HepG2 (cell line): Measurements from ENCODE around the gene MAPK12. TPM values are rescaled to one million over a fixed set of nuclear protein-coding genes. Genes with fewer than 3 reads are reported as not detected.
A peak's percentile ranks its signal among the peaks of the same experiment; 100 is the strongest.

Source experiments
- ADNP ChIP-seq: sonication (generic); formaldehyde crosslinking; IDR thresholded peaks from 2 replicates; pipeline ENCODE4 v1.4.0; 2020; ENCODE audit warnings: missing genetic modification reagents
- ARID2 ChIP-seq: sonication (generic); formaldehyde crosslinking; IDR thresholded peaks from 2 replicates; pipeline ENCODE4 v1.8.1; 2022; ENCODE audit warnings: mild to moderate bottlenecking, missing genetic modification reagents, borderline replicate concordance
- GABPA ChIP-seq, 2 experiments: IDR thresholded peaks; 2 replicates each; pipeline ENCODE4 v1.6.1; 2011 to 2016; ENCODE audit warnings: low read depth in 2 of 2, low read length in 1 of 2, missing biosample characterization in 1 of 2, missing genetic modification characterization in 1 of 2
- KLF12 ChIP-seq: sonication (generic); formaldehyde crosslinking; IDR thresholded peaks from 2 replicates; pipeline ENCODE4 v1.4.0; 2020; ENCODE audit warnings: missing genetic modification reagents, borderline replicate concordance
- KMT2B ChIP-seq: IDR thresholded peaks from 2 replicates; pipeline ENCODE4 v1.6.1; 2016; ENCODE audit warnings: missing genetic modification reagents, missing compliant biosample characterization
- SMYD3 ChIP-seq: sonication (generic); formaldehyde crosslinking; IDR thresholded peaks from 2 replicates; pipeline ENCODE4 v1.8.1; 2023; ENCODE audit warnings: mild to moderate bottlenecking, missing genetic modification reagents
- SRSF1 ChIP-seq: fragments of 200-400 bp; formaldehyde crosslinking; optimal IDR thresholded peaks from 2 replicates; pipeline ENCODE3; 2017; ENCODE audit warnings: mild to moderate bottlenecking, low read depth, low read length, moderate library complexity
- ZBTB21 ChIP-seq: sonication (generic); formaldehyde crosslinking; IDR thresholded peaks from 2 replicates; pipeline ENCODE4 v1.4.0; 2020; ENCODE audit warnings: missing genetic modification reagents
- ZBTB8A ChIP-seq: sonication (generic); formaldehyde crosslinking; IDR thresholded peaks from 2 replicates; pipeline ENCODE4 v1.4.0; 2020; ENCODE audit warnings: mild to moderate bottlenecking, low read depth, missing genetic modification reagents, borderline replicate concordance
- ZNF143 ChIP-seq: sonication (generic); formaldehyde crosslinking; IDR thresholded peaks from 2 replicates; pipeline ENCODE4 v1.4.0; 2020; ENCODE audit warnings: missing genetic modification reagents
- ZNF33A ChIP-seq: sonication (generic); formaldehyde crosslinking; IDR thresholded peaks from 2 replicates; pipeline ENCODE4 v1.5.1; 2020; ENCODE audit warnings: missing genetic modification reagents, mild to moderate bottlenecking, moderate library complexity, borderline replicate concordance
- ZNF468 ChIP-seq: sonication (generic); formaldehyde crosslinking; IDR thresholded peaks from 2 replicates; pipeline ENCODE4 v1.8.0; 2022; ENCODE audit warnings: mild to moderate bottlenecking, moderate library complexity, missing genetic modification reagents
- ZNF703 ChIP-seq: sonication (generic); formaldehyde crosslinking; IDR thresholded peaks from 2 replicates; pipeline ENCODE4 v1.5.1; 2020; ENCODE audit warnings: missing genetic modification reagents, mild to moderate bottlenecking, moderate library complexity, borderline replicate concordance
- polyA plus RNA-seq, 8 experiments: library from polyadenylated mRNA; depleted of rRNA in 3 of 8; stranded (reverse) in 7 of 8; unstranded in 1 of 8; fragments of >200 nt; fragmentation: Illumina TruSeq in 4 of 8; extraction: Trizol in 4 of 8; gene quantifications; 2 replicates each; pipeline versions ENCODE4 v1.2.1 to v1.2.3, GENCODE V29; 2011 to 2016; ENCODE audit warnings: low read depth in 4 of 8, missing spikeins in 1 of 8, mixed read lengths in 1 of 8; ENCODE audit not compliant: insufficient read depth in 1 of 8
- total RNA-seq, 5 experiments: library from RNA; depleted of rRNA; stranded (reverse); fragments of >200 nt; fragmentation: Illumina TruSeq; extraction: Trizol; gene quantifications; 2 replicates each; pipeline ENCODE4 v1.2.3, GENCODE V29; 2016; ENCODE audit warnings: low read depth in 1 of 5
- TF ChIP-seq, protein P1 (sequence below): sonication (generic); formaldehyde crosslinking; IDR thresholded peaks from 2 replicates; pipeline ENCODE4 v1.8.0; 2022; ENCODE audit warnings: missing genetic modification reagents, mild to moderate bottlenecking, moderate library complexity, borderline replicate concordance
- TF ChIP-seq, protein P2 (sequence below): IDR thresholded peaks from 2 replicates; pipeline ENCODE4 v1.6.1; 2016; ENCODE audit warnings: control low read depth
- TF ChIP-seq, protein P3 (sequence below): sonication (generic); formaldehyde crosslinking; IDR thresholded peaks from 2 replicates; pipeline ENCODE4 v1.5.0; 2020; ENCODE audit warnings: mild to moderate bottlenecking, low read depth, missing genetic modification reagents, borderline replicate concordance
- TF ChIP-seq, protein P4 (sequence below): sonication (generic); formaldehyde crosslinking; IDR thresholded peaks from 2 replicates; pipeline ENCODE4 v1.8.0; 2023; ENCODE audit warnings: mild to moderate bottlenecking, missing genetic modification reagents
- TF ChIP-seq, protein P5 (sequence below): sonication (generic); formaldehyde crosslinking; IDR thresholded peaks from 2 replicates; pipeline ENCODE4 v1.4.0; 2020; ENCODE audit warnings: missing genetic modification reagents, borderline replicate concordance
- TF ChIP-seq, protein P6 (sequence below): IDR thresholded peaks from 2 replicates; pipeline ENCODE4 v1.6.1; 2016
- TF ChIP-seq, protein P7 (sequence below): sonication (generic); formaldehyde crosslinking; IDR thresholded peaks from 2 replicates; pipeline ENCODE4 v1.5.1; 2020; ENCODE audit warnings: mild to moderate bottlenecking, moderate library complexity, missing genetic modification reagents

Gene MAPK12
- total and polyA plus RNA-seq, 2 of the 13 experiments (the other 11 are each of a cell fraction or from before 2014, with no cell fraction given), result 22.2 to 23.3 TPM

DNA sequence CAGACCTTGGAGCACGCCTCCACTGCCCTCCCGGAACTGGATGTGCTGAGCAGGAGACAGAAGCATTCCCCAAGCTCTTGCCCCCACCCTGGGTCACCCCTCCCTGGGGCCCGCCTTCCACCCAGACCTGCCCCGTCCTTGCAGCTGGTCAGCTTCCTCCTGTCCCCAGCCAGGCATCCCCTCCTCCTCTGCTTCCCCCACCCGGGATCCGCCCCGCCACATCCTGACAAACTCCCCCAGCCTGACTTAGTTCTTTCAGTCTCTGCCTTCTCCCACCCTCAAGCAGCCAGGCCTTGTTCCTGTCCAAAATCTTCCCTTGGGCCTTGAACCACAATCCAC, 47.1 kb upstream of the MAPK12 start (continued):
- TF ChIP-seq, protein P1, sequence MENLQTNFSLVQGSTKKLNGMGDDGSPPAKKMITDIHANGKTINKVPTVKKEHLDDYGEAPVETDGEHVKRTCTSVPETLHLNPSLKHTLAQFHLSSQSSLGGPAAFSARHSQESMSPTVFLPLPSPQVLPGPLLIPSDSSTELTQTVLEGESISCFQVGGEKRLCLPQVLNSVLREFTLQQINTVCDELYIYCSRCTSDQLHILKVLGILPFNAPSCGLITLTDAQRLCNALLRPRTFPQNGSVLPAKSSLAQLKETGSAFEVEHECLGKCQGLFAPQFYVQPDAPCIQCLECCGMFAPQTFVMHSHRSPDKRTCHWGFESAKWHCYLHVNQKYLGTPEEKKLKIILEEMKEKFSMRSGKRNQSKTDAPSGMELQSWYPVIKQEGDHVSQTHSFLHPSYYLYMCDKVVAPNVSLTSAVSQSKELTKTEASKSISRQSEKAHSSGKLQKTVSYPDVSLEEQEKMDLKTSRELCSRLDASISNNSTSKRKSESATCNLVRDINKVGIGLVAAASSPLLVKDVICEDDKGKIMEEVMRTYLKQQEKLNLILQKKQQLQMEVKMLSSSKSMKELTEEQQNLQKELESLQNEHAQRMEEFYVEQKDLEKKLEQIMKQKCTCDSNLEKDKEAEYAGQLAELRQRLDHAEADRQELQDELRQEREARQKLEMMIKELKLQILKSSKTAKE (CRISPR knock-in tag), result peak; percentile 71; the same call in 1 of the 2 replicates
- TF ChIP-seq, protein P2, sequence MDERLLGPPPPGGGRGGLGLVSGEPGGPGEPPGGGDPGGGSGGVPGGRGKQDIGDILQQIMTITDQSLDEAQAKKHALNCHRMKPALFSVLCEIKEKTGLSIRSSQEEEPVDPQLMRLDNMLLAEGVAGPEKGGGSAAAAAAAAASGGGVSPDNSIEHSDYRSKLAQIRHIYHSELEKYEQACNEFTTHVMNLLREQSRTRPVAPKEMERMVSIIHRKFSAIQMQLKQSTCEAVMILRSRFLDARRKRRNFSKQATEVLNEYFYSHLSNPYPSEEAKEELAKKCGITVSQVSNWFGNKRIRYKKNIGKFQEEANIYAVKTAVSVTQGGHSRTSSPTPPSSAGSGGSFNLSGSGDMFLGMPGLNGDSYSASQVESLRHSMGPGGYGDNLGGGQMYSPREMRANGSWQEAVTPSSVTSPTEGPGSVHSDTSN (CRISPR knock-in tag), result no peak
- TF ChIP-seq, protein P3, sequence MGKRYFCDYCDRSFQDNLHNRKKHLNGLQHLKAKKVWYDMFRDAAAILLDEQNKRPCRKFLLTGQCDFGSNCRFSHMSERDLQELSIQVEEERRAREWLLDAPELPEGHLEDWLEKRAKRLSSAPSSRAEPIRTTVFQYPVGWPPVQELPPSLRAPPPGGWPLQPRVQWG (CRISPR knock-in tag), result no peak
- TF ChIP-seq SMYD3 (CRISPR knock-in tag) (no peak), SRSF1 (no peak), KMT2B (CRISPR knock-in tag) (no peak), ZNF703 (no peak), ARID2 (CRISPR knock-in tag) (no peak), ZNF33A (CRISPR knock-in tag) (no peak), ZNF143 (no peak), GABPA (IDR thresholded peaks at IDR 0.05; ENCODE audit: low read depth, low read length) (no peak), GABPA (CRISPR knock-in tag; IDR thresholded peaks at IDR 0.05; ENCODE audit: low read depth) (peak; percentile 35; the same call in 1 of the 2 replicates), ZNF468 (CRISPR knock-in tag) (no peak), ADNP (no peak), KLF12 (CRISPR knock-in tag) (no peak), ZBTB21 (no peak), ZBTB8A (CRISPR knock-in tag) (no peak)
- TF ChIP-seq, protein P4, sequence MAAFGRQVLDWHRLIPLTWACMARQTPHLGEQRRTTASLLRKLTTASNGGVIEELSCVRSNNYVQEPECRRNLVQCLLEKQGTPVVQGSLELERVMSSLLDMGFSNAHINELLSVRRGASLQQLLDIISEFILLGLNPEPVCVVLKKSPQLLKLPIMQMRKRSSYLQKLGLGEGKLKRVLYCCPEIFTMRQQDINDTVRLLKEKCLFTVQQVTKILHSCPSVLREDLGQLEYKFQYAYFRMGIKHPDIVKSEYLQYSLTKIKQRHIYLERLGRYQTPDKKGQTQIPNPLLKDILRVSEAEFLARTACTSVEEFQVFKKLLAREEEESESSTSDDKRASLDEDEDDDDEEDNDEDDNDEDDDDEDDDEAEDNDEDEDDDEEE, result no peak
- TF ChIP-seq, protein P5, sequence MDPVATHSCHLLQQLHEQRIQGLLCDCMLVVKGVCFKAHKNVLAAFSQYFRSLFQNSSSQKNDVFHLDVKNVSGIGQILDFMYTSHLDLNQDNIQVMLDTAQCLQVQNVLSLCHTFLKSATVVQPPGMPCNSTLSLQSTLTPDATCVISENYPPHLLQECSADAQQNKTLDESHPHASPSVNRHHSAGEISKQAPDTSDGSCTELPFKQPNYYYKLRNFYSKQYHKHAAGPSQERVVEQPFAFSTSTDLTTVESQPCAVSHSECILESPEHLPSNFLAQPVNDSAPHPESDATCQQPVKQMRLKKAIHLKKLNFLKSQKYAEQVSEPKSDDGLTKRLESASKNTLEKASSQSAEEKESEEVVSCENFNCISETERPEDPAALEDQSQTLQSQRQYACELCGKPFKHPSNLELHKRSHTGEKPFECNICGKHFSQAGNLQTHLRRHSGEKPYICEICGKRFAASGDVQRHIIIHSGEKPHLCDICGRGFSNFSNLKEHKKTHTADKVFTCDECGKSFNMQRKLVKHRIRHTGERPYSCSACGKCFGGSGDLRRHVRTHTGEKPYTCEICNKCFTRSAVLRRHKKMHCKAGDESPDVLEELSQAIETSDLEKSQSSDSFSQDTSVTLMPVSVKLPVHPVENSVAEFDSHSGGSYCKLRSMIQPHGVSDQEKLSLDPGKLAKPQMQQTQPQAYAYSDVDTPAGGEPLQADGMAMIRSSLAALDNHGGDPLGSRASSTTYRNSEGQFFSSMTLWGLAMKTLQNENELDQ, result no peak
- TF ChIP-seq, protein P6, sequence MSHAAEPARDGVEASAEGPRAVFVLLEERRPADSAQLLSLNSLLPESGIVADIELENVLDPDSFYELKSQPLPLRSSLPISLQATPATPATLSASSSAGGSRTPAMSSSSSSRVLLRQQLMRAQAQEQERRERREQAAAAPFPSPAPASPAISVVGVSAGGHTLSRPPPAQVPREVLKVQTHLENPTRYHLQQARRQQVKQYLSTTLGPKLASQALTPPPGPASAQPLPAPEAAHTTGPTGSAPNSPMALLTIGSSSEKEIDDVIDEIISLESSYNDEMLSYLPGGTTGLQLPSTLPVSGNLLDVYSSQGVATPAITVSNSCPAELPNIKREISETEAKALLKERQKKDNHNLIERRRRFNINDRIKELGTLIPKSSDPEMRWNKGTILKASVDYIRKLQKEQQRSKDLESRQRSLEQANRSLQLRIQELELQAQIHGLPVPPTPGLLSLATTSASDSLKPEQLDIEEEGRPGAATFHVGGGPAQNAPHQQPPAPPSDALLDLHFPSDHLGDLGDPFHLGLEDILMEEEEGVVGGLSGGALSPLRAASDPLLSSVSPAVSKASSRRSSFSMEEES (CRISPR knock-in tag), result no peak
- TF ChIP-seq, protein P7, sequence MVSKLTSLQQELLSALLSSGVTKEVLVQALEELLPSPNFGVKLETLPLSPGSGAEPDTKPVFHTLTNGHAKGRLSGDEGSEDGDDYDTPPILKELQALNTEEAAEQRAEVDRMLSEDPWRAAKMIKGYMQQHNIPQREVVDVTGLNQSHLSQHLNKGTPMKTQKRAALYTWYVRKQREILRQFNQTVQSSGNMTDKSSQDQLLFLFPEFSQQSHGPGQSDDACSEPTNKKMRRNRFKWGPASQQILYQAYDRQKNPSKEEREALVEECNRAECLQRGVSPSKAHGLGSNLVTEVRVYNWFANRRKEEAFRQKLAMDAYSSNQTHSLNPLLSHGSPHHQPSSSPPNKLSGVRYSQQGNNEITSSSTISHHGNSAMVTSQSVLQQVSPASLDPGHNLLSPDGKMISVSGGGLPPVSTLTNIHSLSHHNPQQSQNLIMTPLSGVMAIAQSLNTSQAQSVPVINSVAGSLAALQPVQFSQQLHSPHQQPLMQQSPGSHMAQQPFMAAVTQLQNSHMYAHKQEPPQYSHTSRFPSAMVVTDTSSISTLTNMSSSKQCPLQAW (CRISPR knock-in tag), result no peak
